ENCODE measurements around the gene CNTF. TPM values are rescaled to one million over a fixed set of nuclear protein-coding genes. Genes with fewer than 3 reads are reported as not detected.

Gene CNTF
- total RNA-seq, 1 experiment from 2014 or later, result 1.6 TPM

DNA sequence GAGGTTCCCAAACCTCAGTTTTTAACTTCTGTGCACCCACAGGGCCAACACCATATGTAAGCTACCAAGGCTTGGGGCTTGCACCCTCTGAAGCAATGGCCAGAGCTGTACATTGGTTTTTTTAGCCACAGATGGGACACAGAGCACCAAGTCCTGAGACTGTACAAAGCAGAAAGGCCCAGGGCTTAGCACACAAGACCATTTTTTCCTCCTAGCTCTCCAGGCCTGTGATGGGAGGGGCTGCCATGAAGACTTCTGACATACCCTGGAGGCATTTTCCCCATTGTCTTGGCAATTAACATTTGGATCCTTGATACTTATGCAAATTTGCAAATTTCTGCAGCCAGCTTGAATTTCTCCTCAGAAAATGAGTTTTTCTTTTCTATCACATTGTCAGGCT is 23.4 kb downstream of the CNTF start (continued):
- TF ChIP-seq ZNF396 (CRISPR knock-in tag; IDR thresholded peaks at IDR 0.05; ENCODE audit: borderline replicate concordance) (no peak), JAZF1 (CRISPR knock-in tag; IDR thresholded peaks at IDR 0.05) (no peak), ZBTB21 (CRISPR knock-in tag; IDR thresholded peaks at IDR 0.05; ENCODE audit: borderline replicate concordance) (no peak), ZNF121 (CRISPR knock-in tag; IDR thresholded peaks at IDR 0.05) (no peak)
- TF ChIP-seq, protein P1, sequence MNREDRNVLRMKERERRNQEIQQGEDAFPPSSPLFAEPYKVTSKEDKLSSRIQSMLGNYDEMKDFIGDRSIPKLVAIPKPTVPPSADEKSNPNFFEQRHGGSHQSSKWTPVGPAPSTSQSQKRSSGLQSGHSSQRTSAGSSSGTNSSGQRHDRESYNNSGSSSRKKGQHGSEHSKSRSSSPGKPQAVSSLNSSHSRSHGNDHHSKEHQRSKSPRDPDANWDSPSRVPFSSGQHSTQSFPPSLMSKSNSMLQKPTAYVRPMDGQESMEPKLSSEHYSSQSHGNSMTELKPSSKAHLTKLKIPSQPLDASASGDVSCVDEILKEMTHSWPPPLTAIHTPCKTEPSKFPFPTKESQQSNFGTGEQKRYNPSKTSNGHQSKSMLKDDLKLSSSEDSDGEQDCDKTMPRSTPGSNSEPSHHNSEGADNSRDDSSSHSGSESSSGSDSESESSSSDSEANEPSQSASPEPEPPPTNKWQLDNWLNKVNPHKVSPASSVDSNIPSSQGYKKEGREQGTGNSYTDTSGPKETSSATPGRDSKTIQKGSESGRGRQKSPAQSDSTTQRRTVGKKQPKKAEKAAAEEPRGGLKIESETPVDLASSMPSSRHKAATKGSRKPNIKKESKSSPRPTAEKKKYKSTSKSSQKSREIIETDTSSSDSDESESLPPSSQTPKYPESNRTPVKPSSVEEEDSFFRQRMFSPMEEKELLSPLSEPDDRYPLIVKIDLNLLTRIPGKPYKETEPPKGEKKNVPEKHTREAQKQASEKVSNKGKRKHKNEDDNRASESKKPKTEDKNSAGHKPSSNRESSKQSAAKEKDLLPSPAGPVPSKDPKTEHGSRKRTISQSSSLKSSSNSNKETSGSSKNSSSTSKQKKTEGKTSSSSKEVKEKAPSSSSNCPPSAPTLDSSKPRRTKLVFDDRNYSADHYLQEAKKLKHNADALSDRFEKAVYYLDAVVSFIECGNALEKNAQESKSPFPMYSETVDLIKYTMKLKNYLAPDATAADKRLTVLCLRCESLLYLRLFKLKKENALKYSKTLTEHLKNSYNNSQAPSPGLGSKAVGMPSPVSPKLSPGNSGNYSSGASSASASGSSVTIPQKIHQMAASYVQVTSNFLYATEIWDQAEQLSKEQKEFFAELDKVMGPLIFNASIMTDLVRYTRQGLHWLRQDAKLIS (CRISPR knock-in tag; IDR thresholded peaks at IDR 0.05; ENCODE audit: borderline replicate concordance), result no peak
- TF ChIP-seq, protein P2, sequence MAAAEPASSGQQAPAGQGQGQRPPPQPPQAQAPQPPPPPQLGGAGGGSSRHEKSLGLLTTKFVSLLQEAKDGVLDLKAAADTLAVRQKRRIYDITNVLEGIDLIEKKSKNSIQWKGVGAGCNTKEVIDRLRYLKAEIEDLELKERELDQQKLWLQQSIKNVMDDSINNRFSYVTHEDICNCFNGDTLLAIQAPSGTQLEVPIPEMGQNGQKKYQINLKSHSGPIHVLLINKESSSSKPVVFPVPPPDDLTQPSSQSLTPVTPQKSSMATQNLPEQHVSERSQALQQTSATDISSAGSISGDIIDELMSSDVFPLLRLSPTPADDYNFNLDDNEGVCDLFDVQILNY (CRISPR knock-in tag; IDR thresholded peaks at IDR 0.05), result no peak

DNA sequence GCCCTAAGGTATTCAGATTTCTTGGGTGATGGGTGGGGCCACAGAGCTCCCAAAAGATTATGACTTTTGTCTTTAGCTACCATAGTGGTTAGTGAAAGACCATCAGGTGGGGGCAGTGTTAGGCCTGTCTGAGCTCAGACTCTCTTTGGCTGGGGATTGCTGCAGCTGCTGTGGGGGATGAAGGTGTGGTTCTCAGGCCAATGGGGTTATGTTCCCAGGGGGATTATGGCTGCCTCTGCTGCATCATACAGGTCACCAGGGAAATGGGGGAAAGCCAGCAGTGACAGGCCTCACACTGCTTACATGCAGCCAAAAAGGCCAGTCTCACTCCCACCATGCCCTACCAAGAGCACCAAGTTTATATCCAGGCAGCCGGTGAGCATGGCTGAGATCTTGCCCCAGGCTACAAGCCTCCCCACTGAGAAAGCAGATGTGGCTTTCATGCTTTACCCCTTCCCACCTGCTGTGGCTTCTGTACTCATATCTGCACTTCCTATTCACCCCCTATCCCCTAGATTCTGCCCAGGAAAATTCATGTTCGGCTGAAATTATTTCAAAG is 24.8 kb downstream of the CNTF start:
- ChIA-PET CTCF (interaction anchor here (0.8 to 1.5 kb wide), 3 partner anchors 18 to 488 kb away, joined by 4 to 7 read pairs (median 6); no protein-coding TSS in a partner anchor), POLR2A (interaction anchor here (0.7 kb wide), 1 partner anchor 538 kb away, joined by 4 read pairs; no protein-coding TSS in a partner anchor)
- peaks cover 25% of the 10 kb centered on the region for H3K36me3 Mint-ChIP-seq
- H3K27me3 Mint-ChIP-seq (ENCODE audit: low read depth), result peaks cover 2% of the 10 kb centered on the region; the same call in 1 of the 2 replicates
- DNase-seq (ENCODE audit: low spot score), result no peak
- H3K27ac Mint-ChIP-seq, result no peak overlapping the region
- TF ChIP-seq ETV6 (CRISPR knock-in tag; IDR thresholded peaks at IDR 0.05) (no peak), SMAD3 (CRISPR knock-in tag; IDR thresholded peaks at IDR 0.05; ENCODE audit: borderline replicate concordance) (no peak), ELF4 (CRISPR knock-in tag; IDR thresholded peaks at IDR 0.05; ENCODE audit: low read depth) (no peak), SMAD4 (CRISPR knock-in tag; IDR thresholded peaks at IDR 0.05) (no peak), ATF1 (CRISPR knock-in tag; IDR thresholded peaks at IDR 0.05) (no peak), ESRRA (CRISPR knock-in tag; IDR thresholded peaks at IDR 0.05; ENCODE audit: borderline replicate concordance) (no peak)
- TF ChIP-seq, protein P3, sequence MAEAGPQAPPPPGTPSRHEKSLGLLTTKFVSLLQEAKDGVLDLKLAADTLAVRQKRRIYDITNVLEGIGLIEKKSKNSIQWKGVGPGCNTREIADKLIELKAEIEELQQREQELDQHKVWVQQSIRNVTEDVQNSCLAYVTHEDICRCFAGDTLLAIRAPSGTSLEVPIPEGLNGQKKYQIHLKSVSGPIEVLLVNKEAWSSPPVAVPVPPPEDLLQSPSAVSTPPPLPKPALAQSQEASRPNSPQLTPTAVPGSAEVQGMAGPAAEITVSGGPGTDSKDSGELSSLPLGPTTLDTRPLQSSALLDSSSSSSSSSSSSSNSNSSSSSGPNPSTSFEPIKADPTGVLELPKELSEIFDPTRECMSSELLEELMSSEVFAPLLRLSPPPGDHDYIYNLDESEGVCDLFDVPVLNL (CRISPR knock-in tag; IDR thresholded peaks at IDR 0.05; ENCODE audit: borderline replicate concordance, low read depth), result no peak
- TF ChIP-seq, protein P4, sequence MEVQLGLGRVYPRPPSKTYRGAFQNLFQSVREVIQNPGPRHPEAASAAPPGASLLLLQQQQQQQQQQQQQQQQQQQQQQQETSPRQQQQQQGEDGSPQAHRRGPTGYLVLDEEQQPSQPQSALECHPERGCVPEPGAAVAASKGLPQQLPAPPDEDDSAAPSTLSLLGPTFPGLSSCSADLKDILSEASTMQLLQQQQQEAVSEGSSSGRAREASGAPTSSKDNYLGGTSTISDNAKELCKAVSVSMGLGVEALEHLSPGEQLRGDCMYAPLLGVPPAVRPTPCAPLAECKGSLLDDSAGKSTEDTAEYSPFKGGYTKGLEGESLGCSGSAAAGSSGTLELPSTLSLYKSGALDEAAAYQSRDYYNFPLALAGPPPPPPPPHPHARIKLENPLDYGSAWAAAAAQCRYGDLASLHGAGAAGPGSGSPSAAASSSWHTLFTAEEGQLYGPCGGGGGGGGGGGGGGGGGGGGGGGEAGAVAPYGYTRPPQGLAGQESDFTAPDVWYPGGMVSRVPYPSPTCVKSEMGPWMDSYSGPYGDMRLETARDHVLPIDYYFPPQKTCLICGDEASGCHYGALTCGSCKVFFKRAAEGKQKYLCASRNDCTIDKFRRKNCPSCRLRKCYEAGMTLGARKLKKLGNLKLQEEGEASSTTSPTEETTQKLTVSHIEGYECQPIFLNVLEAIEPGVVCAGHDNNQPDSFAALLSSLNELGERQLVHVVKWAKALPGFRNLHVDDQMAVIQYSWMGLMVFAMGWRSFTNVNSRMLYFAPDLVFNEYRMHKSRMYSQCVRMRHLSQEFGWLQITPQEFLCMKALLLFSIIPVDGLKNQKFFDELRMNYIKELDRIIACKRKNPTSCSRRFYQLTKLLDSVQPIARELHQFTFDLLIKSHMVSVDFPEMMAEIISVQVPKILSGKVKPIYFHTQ (CRISPR knock-in tag; IDR thresholded peaks at IDR 0.05), result no peak
- TF ChIP-seq, protein P5, sequence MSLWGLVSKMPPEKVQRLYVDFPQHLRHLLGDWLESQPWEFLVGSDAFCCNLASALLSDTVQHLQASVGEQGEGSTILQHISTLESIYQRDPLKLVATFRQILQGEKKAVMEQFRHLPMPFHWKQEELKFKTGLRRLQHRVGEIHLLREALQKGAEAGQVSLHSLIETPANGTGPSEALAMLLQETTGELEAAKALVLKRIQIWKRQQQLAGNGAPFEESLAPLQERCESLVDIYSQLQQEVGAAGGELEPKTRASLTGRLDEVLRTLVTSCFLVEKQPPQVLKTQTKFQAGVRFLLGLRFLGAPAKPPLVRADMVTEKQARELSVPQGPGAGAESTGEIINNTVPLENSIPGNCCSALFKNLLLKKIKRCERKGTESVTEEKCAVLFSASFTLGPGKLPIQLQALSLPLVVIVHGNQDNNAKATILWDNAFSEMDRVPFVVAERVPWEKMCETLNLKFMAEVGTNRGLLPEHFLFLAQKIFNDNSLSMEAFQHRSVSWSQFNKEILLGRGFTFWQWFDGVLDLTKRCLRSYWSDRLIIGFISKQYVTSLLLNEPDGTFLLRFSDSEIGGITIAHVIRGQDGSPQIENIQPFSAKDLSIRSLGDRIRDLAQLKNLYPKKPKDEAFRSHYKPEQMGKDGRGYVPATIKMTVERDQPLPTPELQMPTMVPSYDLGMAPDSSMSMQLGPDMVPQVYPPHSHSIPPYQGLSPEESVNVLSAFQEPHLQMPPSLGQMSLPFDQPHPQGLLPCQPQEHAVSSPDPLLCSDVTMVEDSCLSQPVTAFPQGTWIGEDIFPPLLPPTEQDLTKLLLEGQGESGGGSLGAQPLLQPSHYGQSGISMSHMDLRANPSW (CRISPR knock-in tag; conservative IDR thresholded peaks at IDR 0.05; ENCODE audit: low read depth), result no peak
- TF ChIP-seq, protein P6, sequence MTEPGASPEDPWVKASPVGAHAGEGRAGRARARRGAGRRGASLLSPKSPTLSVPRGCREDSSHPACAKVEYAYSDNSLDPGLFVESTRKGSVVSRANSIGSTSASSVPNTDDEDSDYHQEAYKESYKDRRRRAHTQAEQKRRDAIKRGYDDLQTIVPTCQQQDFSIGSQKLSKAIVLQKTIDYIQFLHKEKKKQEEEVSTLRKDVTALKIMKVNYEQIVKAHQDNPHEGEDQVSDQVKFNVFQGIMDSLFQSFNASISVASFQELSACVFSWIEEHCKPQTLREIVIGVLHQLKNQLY (CRISPR knock-in tag; IDR thresholded peaks at IDR 0.05), result no peak
- H3K9me3 Mint-ChIP-seq, result peaks cover 76% of the 10 kb centered on the region
- H3K4me1 Mint-ChIP-seq, result peaks cover 8% of the 10 kb centered on the region
- no peak overlapping the region for H3K4me3 Mint-ChIP-seq
- ATAC-seq, result 0 out of 2 replicates have a peak, but pooled peaks have one; percentile 32
